ENCODE measurements around the gene ATP6V1E1. TPM values are rescaled to one million over a fixed set of nuclear protein-coding genes. Genes with fewer than 3 reads are reported as not detected.

ATP6V1E1 gene
- total and polyA plus RNA-seq, 10 of the 15 experiments (the other 5 are each of a cell fraction or from before 2014, with no cell fraction given), result 66.7 to 128 (median 87.9) TPM

DNA sequence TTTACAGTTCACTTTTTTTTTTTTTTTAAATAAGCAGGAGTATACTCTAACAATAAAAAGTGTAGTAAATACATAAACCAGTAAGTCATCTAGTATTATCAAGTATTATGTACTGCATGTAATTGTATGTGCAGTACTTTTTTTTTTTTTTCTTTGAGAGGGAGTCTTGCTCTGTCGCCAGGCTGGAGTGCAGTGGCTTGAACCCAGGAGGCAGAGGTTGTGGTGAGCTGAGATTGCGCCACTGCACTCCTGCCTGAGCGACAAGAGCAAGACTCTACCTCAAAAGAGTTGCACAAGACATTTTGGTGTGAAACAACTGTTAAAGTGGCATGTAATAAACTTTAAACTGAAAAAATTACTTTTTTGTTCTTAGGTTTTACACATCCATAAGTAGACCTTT lies 26.7 kb upstream of the ATP6V1E1 start (continued):
- TF ChIP-seq, protein P1, sequence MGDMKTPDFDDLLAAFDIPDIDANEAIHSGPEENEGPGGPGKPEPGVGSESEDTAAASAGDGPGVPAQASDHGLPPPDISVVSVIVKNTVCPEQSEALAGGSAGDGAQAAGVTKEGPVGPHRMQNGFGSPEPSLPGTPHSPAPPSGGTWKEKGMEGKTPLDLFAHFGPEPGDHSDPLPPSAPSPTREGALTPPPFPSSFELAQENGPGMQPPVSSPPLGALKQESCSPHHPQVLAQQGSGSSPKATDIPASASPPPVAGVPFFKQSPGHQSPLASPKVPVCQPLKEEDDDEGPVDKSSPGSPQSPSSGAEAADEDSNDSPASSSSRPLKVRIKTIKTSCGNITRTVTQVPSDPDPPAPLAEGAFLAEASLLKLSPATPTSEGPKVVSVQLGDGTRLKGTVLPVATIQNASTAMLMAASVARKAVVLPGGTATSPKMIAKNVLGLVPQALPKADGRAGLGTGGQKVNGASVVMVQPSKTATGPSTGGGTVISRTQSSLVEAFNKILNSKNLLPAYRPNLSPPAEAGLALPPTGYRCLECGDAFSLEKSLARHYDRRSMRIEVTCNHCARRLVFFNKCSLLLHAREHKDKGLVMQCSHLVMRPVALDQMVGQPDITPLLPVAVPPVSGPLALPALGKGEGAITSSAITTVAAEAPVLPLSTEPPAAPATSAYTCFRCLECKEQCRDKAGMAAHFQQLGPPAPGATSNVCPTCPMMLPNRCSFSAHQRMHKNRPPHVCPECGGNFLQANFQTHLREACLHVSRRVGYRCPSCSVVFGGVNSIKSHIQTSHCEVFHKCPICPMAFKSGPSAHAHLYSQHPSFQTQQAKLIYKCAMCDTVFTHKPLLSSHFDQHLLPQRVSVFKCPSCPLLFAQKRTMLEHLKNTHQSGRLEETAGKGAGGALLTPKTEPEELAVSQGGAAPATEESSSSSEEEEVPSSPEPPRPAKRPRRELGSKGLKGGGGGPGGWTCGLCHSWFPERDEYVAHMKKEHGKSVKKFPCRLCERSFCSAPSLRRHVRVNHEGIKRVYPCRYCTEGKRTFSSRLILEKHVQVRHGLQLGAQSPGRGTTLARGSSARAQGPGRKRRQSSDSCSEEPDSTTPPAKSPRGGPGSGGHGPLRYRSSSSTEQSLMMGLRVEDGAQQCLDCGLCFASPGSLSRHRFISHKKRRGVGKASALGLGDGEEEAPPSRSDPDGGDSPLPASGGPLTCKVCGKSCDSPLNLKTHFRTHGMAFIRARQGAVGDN (IDR thresholded peaks at IDR 0.05), result no peak
- TF ChIP-seq, protein P2, sequence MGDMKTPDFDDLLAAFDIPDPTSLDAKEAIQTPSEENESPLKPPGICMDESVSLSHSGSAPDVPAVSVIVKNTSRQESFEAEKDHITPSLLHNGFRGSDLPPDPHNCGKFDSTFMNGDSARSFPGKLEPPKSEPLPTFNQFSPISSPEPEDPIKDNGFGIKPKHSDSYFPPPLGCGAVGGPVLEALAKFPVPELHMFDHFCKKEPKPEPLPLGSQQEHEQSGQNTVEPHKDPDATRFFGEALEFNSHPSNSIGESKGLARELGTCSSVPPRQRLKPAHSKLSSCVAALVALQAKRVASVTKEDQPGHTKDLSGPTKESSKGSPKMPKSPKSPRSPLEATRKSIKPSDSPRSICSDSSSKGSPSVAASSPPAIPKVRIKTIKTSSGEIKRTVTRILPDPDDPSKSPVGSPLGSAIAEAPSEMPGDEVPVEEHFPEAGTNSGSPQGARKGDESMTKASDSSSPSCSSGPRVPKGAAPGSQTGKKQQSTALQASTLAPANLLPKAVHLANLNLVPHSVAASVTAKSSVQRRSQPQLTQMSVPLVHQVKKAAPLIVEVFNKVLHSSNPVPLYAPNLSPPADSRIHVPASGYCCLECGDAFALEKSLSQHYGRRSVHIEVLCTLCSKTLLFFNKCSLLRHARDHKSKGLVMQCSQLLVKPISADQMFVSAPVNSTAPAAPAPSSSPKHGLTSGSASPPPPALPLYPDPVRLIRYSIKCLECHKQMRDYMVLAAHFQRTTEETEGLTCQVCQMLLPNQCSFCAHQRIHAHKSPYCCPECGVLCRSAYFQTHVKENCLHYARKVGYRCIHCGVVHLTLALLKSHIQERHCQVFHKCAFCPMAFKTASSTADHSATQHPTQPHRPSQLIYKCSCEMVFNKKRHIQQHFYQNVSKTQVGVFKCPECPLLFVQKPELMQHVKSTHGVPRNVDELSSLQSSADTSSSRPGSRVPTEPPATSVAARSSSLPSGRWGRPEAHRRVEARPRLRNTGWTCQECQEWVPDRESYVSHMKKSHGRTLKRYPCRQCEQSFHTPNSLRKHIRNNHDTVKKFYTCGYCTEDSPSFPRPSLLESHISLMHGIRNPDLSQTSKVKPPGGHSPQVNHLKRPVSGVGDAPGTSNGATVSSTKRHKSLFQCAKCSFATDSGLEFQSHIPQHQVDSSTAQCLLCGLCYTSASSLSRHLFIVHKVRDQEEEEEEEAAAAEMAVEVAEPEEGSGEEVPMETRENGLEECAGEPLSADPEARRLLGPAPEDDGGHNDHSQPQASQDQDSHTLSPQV (IDR thresholded peaks at IDR 0.05), result no peak
- TF ChIP-seq POLR2AphosphoS2 (IDR thresholded peaks at IDR 0.05; ENCODE audit: low read depth, low read length) (no peak), FOXM1 (IDR thresholded peaks at IDR 0.05; ENCODE audit: low read depth, low read length) (no peak)

All from GM12878 (cell line).